ENCODE measurements around the gene MINDY3.

DNA sequence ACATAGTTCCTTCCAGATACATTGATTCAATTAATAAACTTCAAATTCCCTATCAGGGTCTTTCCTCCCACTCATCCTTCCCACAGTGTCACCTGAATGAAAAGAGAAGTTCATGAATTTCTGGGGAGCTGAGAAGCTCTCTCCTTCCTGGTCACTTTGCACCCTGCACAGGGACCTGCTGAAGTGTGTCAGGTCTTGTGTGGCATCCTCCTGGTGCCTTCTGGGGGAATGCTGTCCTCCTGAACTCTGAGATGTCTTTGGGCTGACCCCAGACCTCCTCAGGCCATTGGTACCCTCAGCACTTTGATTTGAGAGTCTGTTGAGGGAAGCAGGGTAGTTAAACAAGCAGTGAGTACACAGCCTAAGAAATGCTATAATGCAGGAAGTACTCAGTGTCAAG is 101.0 kb downstream of the MINDY3 start:
- TF ChIP-seq, protein P1, sequence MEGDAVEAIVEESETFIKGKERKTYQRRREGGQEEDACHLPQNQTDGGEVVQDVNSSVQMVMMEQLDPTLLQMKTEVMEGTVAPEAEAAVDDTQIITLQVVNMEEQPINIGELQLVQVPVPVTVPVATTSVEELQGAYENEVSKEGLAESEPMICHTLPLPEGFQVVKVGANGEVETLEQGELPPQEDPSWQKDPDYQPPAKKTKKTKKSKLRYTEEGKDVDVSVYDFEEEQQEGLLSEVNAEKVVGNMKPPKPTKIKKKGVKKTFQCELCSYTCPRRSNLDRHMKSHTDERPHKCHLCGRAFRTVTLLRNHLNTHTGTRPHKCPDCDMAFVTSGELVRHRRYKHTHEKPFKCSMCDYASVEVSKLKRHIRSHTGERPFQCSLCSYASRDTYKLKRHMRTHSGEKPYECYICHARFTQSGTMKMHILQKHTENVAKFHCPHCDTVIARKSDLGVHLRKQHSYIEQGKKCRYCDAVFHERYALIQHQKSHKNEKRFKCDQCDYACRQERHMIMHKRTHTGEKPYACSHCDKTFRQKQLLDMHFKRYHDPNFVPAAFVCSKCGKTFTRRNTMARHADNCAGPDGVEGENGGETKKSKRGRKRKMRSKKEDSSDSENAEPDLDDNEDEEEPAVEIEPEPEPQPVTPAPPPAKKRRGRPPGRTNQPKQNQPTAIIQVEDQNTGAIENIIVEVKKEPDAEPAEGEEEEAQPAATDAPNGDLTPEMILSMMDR (IDR thresholded peaks at IDR 0.05; ENCODE audit: low read depth, low read length, poor library complexity, severe bottlenecking), result no peak
- no peak for TF ChIP-seq EZH2phosphoT487 (IDR thresholded peaks at IDR 0.05; ENCODE audit: borderline replicate concordance, low read length)

All from DOHH2 (cell line).